HG03064 (cell line): Measurements from ENCODE around the gene PHLDB3.
"Not testable (repeated sequence)": the region's sequence is repeated elsewhere in the genome, so short reads cannot be mapped to it uniquely, and the experiment has no call there.

Experiments used
- ATAC-seq: cut with Tn5 transposase; IDR thresholded peaks from one replicate; pipeline ENCODE4 v1.9.1; 2021; ENCODE audit warnings: low read depth; ENCODE audit not compliant: unreplicated experiment

PHLDB3 gene

DNA sequence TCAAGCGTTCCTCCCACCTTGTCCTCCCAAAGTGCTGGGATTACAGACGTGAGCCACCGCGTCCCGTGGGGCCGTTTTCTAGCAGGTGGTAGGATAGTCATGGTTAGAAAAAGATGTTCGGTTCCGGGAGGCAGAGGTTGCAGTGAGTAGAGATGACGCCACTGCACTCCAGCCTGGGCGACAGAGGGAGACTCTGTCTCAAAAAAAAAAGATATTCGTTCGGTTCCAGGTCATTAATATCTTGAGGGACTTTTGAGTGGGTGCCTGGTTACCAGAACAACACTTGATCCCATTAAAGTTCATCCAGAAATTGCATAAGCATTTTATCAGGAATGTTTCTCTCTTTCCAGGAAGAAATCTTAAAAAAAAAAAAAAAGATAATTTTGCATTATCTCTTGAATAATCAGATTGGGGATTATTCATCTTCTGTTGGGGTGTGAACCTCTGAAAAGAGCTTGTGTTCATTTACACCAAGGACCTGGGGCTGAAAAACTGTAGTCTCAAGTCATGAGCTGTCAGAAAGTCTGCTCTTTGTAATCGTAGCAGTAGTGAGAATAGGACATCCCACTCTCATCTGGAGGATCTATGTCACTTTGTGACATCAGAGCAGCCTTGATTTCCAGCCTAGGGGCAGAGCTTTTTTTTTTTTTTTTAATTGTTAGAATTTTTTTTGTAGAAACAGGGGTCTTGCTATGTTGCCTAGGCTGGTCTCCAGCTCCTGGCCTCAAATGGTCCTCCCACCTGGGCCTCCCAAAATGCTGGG lies 23.5 kb upstream of the PHLDB3 start:
- ATAC-seq: no peak

DNA sequence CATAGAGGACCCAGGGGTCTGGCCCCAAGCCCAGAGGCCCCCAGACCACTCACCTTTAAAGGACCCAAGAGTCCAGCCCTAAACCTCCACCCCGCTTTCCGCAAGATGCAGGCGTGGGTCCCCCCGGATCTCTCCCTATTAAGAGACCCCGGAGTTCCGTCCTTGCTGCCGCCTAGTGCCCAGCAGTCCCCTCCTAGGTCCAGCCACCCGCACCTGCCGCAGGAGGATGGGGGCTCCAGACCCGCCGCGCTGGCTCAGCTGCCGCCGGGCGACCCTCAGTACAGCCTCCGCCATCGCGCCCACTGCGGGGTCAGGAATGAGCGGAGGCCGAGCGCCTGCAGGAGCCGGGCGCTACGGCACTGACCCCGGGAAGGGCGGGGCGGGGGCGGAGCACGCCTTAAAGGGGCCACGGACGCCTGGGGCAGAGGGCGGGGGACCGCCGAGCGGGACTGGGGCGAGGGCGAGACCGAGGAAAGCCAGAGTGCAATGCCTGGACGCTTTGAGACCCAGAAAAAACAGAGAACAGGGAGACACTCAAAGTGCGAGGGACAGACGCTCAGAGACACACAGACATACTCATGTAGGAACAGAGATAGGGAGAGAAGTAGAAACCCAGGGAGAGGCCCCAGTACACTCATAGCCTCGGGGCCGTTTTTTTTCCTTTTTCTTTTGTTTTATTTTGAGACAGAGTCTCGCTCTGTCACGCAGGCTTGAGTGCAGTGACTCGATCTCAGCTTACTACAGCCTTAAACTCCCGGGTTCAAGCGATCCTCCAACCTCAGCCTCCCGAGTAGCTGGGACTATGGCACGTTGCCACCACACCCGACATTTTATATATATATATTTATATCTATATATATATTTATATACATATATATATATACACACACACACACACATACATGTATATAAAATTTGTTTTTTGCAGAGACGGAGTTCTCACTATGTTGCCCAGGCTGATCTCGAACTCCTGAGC lies 22.6 kb upstream of the PHLDB3 start, which contains the start of gene ETHE1:
TSS of gene ETHE1 (minus strand) at position 318 of the 976 bp plus-strand sequence. CDS start at position 294, 24 bp downstream.
- no peak for ATAC-seq

DNA sequence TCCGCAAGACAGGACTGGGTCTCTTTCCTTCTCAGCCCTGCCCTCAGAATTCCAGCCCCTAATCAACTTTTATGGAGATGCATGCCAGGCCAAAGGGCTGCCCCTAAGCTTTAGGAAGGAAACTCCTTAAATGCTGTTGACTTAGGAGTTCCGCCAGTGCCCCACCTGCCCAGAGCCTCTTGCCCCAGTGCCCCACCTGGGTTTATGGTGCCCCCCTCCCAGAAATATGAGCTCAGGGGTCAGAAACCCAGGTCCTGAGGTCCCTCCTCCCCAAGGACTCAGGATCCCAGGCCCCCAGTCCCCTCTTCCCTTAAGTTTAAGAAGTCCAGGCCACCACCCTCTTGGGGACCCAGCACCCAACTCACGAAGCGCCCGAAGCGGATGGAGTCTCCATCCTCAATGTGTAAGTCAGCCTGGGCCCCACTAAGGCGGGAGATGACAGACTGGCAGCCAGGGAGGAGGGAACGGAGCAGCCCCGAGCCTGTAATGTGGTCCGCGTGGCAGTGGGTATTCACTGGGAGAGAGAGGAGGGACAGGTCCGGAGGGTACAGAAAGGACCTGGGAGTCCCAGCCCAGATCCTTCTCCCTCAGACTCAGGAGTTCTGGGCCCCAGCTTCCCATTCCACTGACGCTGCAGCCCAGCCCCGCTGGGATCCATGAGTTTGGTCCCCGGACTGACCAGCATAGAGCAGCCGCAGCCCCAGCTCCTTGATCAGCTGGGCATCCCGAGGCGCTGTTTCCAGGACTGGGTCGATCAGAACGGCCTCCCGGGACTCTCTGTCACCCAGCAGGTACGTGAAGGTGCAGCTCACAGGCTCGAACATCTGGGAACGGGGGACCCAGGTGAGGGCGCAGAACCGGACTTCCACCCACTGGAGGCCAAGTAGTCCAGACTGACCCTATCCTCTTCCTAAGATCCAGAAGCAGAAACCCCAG lies 21.6 kb upstream of the PHLDB3 start:
- no peak for ATAC-seq

DNA sequence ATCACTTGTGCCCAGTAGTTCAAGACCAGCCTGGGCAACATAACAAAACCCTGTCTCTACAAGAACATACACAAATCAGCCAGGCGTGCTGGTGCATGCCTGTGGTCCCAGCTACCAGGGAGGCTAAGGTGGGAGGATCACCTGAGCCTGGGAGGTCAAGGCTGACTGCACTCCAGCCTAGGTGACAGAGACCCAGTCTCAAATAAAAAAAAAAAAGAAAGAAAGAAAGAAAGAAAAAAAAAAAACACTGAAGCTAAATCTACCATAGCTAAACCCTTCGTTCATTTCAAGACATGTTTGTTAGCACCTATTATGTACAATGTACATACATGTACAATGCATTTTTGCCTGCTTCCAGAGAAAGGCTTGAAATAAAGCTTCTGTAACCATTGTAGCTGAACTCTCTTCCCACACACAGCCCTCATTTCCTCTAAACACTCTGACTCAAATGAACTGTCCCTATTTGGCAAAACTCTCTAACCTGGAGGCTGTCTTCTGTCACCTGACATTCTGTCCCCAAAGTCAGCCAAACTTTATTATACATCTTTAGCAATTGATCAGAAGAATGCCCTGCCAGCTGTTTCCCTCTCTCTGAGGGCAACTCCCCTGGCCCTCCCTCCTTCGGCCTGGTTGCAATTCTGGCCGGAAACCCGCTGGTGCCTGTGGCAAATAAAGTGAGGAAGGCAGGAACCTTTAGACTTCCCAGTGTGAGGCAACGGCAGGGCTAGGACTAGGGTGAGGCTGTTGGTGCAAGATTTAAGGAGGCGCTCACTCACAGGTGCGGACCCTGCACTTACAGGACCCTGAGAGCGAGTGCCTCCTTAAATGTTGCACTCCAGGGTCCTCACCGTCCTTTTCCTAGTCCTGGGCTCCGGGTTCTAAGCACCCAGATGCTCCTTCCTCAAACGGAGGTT lies 20.6 kb upstream of the PHLDB3 start:
- no peak for ATAC-seq

DNA sequence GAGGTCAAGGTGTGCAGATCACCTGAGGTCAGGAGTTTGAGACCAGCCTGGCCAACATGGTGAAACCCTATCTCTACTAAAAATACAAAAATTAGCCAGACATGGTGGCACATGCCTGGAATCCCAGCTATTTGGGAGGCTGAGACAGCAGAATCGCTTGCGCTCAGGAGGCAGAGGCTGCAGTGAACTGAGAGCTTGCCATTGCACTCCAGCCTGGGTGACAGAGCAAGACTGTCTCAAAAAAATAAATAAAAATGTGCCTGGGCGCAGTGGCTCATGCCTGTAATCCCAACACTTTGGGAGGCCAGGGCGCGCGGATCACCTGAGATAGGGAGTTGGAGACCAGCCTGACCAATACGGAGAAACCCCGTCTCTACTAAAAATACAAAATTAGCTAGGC lies 19.1 kb upstream of the PHLDB3 start:
- not testable (repeated sequence) for ATAC-seq

DNA sequence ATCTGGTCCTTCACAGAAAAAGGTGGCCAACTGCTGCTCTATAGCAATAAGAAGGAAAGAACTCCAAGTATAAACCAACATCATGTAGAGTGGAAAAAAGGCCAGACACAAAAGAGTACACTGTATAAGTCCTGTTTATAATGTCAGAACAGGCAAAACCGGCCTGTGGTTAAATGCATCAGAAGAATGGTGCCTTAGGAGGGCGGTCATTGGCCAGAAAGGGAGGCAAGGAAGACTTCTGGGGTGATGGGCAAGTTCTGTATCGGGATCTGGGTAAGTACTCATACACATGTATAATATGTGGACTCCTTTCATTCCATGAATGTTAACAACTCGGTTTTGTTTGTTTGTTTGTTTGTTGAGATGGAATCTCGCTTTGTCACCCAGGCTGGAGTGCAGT lies 18.4 kb upstream of the PHLDB3 start:
- ATAC-seq: no peak

DNA sequence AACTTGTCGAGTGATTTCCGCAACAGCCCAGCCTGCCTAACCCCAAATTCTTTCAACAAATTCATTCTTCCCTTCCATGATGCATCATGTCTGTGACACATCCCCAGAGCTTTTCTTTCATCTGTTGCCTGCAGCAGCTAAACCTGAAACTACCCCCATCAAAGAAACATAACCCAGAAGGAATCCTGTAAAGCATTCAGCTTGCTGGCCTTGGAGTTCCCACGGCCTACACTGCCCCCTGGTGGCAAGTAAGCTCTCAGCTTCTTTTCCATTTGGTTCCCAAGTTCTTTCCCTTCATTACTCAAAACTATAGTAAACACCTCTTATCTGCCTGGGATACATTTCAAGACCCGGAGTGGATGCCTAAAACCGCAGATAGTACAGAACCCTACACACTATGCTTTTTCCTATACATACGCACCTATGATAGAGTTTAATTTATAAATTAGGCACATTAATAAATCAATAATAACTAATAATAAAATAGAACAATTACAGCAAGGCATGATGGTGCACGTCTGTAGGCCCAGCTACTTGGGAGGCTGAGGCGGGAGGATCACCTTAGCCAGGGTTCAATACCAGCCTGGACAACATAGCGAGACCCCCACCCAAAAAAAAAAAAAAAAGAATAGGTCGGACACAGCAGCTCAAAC lies 15.0 kb upstream of the PHLDB3 start:
- no peak for ATAC-seq

DNA sequence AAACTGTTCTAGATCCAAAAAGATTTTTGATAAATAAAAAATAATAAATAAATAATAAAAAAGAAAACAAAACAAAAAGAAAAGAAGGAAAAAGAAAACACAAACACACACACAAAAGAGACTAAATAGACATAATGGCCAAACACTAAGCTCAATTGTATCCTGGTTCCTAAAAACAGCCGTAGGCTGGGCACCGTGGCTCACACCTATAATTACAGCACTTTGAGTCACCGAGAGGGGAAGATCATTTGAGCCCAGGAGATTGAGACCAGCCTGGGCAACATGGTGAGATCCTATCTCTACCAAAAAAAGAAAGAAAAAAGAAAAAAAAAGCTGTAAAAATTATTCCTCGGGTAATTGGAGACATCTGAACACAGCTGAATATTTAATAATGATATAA lies 13.5 kb upstream of the PHLDB3 start:
- no peak for ATAC-seq

DNA sequence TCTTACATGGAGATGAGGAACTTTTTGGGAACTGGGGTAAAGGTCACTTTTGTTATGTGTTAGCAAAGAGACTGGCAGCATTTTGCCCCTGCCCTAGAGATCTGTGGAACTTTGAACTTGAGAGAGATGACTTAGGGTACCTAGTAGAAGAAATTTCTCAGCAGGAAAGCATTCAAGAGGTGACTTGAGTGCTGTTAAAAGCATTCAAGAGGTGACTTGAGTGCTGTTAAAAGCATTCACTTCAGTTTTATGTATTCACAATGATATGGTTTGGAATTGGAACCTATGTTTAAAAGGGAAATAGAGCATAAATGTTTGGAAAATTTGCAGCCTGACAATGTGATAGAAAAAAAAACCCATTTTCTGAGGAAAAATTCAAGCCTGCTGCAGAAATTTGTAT lies 7.9 kb upstream of the PHLDB3 start:
- not testable (repeated sequence) for ATAC-seq

DNA sequence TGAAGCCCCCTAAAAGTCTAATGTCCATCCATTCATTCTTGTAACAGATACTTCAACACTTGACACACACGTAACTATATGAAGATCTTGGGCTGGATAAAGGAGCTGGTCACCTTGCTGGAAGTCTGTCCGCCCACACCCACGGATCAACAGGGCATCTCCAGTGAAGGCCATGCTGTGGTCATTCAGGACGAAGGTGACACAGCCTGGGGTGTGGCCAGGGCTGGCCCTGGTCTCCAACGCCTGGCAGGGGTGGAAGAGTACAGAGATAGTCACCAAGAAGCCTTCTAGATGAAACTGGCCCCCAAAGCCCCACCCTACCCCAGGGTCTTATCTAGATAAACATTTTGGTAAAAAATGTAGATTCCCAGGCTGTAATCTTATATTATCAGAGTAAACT lies 6.8 kb upstream of the PHLDB3 start:
- ATAC-seq: no peak

DNA sequence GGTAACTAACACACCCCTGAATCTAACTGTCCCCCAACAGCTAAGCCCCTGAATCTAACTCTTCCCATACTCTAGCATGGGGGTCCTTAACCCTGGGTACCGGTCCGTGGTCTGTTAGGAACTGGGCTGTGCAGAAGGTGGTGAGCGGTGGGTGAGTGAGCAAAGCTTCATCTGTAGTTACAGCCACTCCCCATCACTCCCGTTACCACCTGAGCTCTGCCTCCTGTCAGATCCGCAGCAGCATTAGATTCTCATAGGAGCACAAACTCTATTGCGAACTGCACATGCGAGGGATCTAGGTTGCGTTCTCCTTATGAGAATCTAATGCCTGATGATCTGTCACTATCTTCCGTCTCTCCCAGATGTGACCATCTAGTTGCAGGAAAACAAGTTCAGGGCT lies 6.2 kb upstream of the PHLDB3 start:
- ATAC-seq: no peak

DNA sequence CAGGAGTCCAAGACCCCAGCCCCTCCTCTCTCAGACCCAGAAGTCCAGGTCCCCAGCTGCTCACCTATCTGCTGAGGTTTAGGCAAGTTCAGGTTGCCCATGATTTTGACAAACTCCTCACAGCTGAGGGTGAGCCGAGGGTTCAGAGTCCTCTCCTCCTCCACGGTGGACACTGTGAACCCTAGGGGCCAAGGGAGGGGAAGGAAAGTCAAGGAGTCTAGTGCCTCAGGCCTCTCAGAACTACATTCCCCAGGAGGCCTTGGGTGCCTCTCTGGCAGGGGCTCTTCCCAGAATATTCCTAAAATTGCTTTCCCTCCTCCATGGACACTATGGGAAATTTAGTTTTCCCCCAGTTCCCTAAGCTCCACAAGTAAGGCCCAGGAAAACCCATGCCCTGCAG lies 3.3 kb upstream of the PHLDB3 start:
- no peak for ATAC-seq

DNA sequence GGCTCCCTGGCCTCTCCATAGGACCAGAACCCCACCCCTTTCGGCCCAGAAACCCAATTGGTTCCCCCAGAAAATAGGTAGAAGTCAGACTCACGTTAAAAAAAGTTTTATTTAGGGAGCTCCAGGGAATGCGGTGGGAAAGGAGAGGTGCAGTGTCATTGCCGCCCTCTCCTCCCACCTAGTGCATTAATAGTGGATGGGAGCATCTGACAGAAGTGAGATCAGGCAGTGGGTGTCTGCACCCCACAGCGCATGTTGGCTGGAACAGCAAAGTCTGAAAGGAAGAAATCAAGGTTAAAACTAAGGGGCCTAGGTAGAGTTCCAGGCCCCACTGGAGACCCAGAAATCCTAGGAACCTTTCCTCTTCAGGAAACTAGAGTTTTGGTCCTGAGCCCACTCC lies 2.1 kb upstream of the PHLDB3 start:
- ATAC-seq: no peak

DNA sequence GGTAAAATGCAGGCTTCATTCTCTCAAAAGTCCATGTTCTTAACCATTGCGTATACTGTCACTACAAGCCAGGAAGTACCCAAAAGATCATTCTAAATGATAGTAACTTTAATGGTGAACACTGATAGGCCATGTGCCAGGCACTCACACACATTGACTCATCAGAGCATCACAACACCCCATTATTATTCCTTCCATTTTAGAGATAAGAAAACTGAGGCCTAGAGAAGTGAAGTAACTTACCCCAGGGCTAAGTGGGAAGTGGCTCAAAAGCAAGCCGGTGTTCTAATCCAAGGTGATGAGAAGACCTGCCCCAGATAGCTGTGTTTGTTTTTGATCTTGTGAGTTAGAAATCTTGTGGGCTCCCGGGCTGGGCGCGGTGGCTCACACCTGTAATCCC lies 1.4 kb upstream of the PHLDB3 start:
- ATAC-seq: no peak

DNA sequence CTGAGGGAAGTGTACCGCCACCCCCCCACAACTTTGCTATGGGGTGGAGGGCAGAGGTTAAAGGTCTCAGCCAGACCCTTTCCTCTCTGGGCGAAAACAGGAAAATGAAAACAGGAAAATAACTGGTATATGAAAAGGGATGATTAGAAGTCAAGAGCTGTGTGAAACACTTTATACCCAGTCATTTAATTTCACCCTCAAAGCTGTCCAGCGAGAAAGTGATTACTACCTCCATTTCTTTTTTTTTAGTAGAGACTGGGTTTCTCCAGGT lies 575 bp upstream of the PHLDB3 start:
- ATAC-seq: no peak

DNA sequence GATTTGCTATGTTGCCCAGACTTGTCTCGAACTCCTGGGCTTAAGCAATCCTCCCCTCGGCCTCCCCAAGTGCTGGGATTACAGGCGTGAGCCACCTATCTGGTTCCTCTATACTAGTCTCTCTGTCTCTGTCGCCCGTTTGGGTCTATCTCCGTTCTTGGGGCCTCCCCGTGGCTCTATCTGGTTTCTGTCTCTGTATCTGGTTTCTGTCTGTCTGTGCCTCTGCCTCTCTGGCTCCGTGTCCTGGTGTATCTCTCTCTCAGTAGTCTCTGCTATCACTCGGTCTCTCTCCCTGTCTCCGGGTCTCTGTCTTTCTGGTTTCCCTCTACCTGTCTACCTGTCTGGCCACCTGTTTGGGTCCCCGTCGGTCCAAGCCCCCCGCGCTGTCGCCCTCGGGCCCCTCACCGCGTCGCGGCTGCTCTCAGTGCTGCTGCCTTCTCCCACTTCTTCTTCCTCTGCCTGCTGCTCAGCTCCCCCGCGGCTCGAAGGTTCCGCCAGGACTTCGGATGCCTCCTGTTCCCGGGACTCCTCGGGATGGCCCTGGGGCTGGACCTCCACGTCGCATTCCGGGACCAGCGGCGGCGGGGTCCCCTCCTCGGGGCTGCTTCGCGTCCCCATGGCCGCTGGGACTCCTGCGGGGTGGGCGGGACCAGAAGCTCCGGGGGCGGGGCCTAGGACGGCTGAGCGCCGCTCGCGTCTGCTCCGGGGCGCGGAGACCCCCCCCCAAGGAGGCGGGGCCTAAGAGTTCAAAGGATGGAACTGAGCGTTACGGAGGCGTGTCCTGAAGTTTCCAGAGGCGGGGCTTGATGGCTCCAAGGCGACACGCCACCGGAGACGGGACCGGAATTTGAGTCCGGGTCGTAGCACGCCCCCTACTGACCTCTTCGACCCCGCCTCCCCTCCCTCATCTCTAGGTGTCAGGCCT lies 783 bp downstream of the PHLDB3 start:
- ATAC-seq: peak; percentile 74

DNA sequence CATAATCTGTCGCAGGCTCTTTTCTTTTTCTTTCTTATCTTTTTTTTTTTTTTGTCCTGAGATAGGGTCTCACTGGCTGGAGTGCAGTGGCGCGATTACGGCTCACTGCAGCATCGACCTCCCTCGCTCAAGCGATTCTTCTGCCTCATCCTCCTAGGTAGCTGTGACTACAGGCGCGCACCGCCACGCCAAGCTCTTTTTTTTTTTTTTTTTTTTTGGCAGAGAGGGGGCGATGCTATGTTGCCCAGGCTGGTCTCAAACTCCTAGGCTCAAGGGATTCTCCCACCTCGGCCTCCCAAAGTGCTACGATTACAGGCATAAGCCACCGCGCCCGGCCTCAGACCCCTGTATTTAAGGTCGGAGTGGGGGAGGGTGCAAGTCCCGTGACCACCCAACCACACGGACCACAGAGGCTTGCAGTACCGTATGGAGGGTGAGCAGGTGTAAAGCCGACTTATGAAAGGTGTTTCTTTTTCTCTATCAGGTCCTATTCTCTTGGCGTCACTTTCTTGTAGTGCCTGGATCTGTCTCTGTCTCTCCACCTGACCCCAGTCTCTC lies 2.0 kb downstream of the PHLDB3 start:
- ATAC-seq: no peak
